ENCODE results near the gene TNRC6A.
A peak's percentile ranks its signal among the peaks of the same experiment; 100 is the strongest.

TNRC6A gene

GRCh38 chr16:24729243-24729950 lies at the start of gene TNRC6A:
Gene TNRC6A, plus strand, starts transcription at chr16:24729651. Its CDS starts 191 bp downstream, at chr16:24729842.
- peak; percentile 47 for DNase-seq (ENCODE audit: low read depth)

GRCh38 chr16:24681793-24682192 lies 47.7 kb upstream of the TNRC6A start:
- DNase-seq (ENCODE audit: low read depth): no peak
- H3K4me3 ChIP-seq (ENCODE audit: low read length): no peak overlapping the region
- TF ChIP-seq CTCF (conservative IDR thresholded peaks at IDR 0.05; ENCODE audit: low read depth, low read length): no peak

More at GRCh38 chr16:24729243-24729950, at the start of gene TNRC6A:
- peak within 1 kb of the TSS; percentile 93 for H3K4me3 ChIP-seq (ENCODE audit: low read length)
- no peak for TF ChIP-seq CTCF (conservative IDR thresholded peaks at IDR 0.05; ENCODE audit: low read depth, low read length)

- DNase-seq (ENCODE audit: low read depth): no peak
- TF ChIP-seq CTCF (conservative IDR thresholded peaks at IDR 0.05; ENCODE audit: low read depth, low read length): no peak
- H3K4me3 ChIP-seq (ENCODE audit: low read length): no peak overlapping the region
Observed at GRCh38 chr16:24683250-24683649, 46.2 kb upstream of the TNRC6A start.

- no peak for TF ChIP-seq CTCF (conservative IDR thresholded peaks at IDR 0.05; ENCODE audit: low read depth, low read length)
Observed at GRCh38 chr16:24683847-24684493, 45.5 kb upstream of the TNRC6A start.

GRCh38 chr16:24685539-24686432 lies 43.7 kb upstream of the TNRC6A start:
- H3K4me3 ChIP-seq (ENCODE audit: low read length): no peak overlapping the region
- TF ChIP-seq CTCF (conservative IDR thresholded peaks at IDR 0.05; ENCODE audit: low read depth, low read length): no peak
- DNase-seq (ENCODE audit: low read depth): no peak

More at GRCh38 chr16:24683847-24684493, 45.5 kb upstream of the TNRC6A start:
- no peak overlapping the region for H3K4me3 ChIP-seq (ENCODE audit: low read length)
- no peak for DNase-seq (ENCODE audit: low read depth)

GRCh38 chr16:24686678-24687077 lies 42.8 kb upstream of the TNRC6A start:
- DNase-seq (ENCODE audit: low read depth): no peak
- no peak for TF ChIP-seq CTCF (conservative IDR thresholded peaks at IDR 0.05; ENCODE audit: low read depth, low read length)
- no peak overlapping the region for H3K4me3 ChIP-seq (ENCODE audit: low read length)

Measured in retinal pigment epithelial cell (primary cell).